NCI-H524 (cell line): ENCODE data around the gene PON1.

Experiments used
- DNase-seq, 2 experiments: peaks; one replicate each; lab custom pipeline; 2025; lab: John Stamatoyannopoulos, UW

The PON1 gene

DNA sequence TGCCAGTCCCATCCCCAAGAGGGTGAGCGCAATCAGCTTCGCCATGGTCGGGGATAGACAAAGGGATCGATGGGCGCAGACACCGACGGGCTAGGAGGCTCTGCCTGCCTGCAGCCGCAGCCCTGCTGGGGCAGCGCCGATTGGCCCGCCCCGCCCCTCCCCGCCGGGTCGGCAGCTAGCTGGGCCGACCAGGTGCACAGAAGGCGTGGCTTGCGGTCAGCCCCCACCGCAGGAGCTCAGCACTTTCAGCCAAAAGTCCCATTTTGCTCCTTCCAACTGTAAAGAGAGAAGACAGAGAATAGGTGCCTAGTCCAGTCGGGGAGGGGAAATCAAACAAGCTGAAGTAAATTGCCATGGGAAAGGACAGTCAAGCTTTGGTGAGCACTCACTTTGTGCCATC, at the start of gene PON1:
PON1 (minus strand) TSS at position 102 of the 400 bp plus-strand sequence; CDS start at position 45, 57 bp downstream.
- no peak for DNase-seq

DNA sequence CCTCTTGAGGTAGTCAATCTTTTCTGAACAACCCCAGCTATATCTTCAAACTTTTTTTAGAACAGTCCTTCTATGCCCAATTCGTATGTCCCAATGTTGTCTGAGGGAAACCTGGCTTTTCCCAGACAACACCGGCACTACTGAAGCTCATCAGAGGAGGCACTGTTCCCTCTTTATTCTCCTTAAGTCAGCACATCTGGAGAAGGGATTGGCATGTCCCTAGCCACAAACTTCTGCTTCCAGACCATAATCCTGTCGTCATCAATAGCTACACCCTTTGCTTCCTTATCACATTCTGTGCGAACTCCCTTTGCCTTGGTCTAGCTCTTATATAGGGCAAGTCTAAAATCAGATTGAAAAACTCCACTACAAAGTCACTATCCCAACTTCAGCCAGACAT, 49.0 kb upstream of the PON1 start:
- DNase-seq: no peak

DNA sequence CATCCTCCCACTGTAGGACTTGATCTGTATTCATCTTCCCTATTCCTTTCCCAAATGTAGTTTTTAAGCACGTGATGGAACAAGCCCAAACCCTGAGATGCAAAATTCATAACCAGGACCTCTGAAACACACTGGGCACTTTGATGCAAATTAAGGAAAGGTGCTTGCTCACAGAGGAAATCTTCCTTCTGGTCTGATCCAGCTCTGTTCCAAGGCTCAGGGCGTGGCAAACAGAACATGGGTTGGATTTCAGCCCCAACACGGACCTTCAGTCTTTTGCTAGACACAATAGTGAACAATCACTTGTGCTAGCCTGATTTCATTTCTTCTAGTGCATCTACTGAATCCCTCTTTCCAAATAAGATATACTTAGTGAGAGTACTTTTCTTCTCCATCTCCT, 43.9 kb upstream of the PON1 start:
- DNase-seq: no peak

DNA sequence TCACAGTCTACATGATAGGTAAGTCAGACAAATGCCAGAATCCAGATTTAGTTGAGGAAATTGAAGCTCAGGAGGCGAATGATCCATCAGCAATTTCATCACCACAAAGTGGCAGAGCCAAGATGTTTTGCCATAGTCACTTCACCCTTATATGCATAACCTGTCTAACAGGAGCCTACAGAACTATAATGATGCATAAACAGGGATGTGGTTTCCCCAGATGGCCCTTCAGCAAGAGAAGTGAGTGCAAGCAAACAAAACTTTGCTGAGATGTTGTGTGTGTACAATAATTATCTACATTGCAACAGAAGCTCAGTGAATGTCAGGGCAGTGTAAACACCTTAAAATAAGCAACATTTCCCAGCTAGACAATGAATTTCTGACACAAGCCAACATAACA, 43.3 kb upstream of the PON1 start:
- DNase-seq: no peak

DNA sequence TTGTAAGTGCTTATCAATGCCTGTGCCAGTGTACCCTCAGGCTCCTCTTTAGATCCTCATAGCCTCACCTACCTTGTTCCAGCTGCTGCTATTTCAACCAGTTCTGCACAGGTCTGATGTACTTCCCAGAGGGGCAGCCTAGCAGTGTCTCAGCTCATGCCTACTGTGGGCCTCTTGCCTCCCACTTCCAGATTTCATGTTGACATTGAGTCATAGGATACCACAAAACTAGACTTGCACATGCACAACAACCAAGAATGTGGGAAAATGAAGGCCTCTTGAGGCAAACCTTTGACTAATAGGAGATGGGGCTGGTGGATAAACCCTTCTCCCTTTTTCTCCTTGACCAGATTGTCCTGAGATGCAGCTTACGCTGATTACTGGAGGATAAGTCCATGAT, 40.8 kb upstream of the PON1 start:
- DNase-seq: no peak

GRCh38 chr7:95357623-95358022, 33.3 kb upstream of the PON1 start:
- peak in 1 of 2 experiments; percentile 25 for DNase-seq

- no peak for DNase-seq
Observed at GRCh38 chr7:95342642-95343307, 18.4 kb upstream of the PON1 start.

DNA sequence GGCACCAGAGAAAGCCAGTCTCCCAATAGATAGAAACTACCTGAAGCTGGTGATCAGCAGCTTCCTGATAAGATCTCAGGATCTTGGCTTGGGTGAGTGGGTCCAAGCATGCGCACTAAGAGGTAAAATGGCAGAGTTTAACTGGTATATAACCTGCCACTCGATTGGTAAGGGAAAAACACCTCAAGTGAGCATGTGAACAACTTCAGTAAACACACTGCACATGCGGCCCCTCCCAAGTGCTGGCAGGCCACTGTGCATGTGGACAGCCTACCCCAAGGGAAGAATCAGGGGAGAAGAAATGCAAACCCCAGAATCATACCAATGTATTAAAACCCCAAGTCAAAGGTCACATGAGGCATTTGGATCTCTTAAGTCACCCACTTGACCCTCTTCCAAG, 17.7 kb upstream of the PON1 start:
- DNase-seq: no peak

DNA sequence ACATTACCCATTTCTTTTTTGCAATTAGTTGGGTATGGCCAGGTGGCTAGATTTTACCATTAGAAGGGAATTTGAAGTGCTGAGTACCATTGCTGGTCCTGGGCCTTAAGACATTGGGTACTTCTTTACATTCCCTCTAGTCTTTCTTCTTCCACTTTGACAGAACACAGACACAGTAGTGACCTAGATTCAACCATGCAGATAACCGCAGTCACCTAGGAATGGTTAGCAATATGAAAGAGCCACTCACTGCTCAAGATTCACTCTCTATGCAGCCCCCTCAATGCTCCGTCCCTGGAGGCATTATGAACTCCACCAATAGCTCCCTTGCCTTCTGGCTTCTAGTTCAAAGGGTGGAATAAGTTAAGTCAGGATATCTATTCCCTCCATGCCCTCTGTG, 16.2 kb upstream of the PON1 start:
- DNase-seq: no peak

DNA sequence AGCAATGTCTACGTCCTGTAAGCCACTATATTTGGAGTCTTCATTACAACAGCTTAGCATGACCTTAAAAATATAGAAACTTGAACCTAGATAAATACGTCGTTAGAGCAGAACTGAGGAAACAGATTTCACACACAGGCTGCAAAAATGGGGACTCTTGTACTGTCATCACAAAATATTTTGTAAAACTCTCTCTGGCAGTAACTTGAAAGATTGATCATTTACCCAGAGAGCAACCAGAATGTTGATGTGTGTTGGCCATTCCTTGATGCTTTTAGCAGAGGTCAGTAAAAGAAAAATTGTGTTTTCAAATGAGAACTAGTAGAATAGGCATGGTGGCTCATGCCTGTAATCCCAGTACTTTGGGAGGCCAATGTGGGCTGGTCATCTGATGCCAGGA, 14.5 kb upstream of the PON1 start:
- DNase-seq: no peak

DNA sequence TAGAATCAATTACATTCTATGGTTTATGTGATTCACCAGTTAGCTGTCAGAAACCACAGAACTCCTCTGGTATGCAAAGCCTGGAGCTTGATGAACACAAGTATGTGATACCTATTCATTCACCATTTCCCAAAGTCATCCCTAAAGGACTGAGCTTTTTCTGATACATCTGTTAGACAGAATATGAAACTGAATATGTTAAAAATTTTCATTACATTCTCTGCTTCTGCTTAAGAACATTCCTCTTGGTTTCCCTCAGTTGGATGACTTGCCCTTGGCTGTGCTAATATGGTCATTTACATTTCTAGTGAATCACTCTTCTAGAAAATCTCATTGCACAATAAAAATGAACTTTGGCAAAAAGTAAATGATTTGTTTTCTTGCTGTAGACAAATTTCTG, 10.8 kb upstream of the PON1 start:
- DNase-seq: no peak

DNA sequence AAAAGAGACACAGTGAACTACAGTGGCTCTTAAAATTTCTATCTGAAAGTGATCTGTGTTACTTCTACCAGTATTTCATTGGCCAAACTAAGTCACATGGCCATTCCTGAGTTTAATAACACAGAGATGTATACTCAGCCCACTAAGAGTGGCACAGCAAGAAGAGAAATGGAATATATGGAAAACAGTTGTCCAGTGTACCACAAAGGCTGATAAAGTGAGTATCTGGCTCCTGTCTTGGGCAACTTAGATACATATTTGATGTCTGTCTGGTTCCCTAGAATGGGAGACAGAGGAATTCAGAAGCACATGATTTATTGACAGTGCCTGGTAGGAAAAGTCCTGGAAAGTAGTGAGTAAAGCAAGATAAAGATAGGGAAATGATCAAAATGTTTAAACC, 10.1 kb upstream of the PON1 start:
- no peak for DNase-seq

GRCh38 chr7:95330961-95331337, 6.6 kb upstream of the PON1 start:
- no peak for DNase-seq

DNA sequence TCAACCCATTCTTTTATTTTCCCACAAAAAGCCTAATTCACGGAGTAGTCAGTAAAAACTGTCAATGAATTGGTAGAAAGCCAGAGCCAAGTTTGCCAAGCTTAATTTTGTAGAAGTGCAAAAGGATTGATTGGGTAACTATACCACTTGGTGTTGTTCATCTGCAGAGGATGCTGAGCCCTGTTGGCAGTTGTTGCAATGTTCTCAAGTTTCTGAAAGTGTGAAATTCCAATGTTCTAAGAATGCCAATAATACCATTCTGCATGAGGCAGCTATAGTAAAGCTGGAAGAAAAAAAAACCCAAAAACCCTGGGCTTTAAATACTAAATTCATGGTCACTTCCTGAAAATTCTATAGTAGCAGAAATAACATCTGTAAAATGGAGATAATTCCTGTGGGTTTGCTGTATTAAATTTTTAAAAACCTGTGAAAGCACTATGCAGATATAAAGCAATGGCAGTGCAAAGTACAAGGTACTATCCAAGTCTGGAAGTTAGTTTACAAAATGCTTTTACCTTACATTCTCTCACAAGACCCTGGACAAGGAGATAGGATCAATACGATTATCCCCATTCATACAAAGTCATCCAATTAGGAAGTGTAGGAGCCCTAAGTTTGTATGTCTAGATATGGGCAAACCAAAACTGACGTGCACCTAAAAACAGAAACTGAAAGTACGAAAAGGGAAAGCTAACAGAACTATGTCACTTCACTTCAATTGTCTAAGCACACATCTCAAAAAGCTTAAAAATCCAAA, 6.0 kb upstream of the PON1 start:
- no peak for DNase-seq

DNA sequence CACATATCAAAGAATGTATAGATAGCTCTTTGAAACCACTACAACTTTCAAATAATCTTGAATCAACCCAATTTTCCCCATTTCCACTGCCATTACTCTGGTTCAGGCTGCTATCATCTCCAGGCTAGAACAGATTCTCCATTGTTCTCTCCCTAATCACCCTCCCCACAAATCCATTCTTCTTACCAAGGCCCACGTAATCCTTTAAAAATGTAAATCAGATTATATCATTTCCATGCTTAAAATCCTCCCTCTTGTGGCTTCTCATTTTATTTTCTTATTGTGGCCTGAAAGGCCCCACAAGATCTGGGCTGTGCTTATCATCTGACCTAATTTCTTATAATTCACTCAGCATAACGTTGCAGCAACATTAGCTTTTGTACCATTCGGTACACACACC, 3.0 kb upstream of the PON1 start:
- no peak for DNase-seq

DNA sequence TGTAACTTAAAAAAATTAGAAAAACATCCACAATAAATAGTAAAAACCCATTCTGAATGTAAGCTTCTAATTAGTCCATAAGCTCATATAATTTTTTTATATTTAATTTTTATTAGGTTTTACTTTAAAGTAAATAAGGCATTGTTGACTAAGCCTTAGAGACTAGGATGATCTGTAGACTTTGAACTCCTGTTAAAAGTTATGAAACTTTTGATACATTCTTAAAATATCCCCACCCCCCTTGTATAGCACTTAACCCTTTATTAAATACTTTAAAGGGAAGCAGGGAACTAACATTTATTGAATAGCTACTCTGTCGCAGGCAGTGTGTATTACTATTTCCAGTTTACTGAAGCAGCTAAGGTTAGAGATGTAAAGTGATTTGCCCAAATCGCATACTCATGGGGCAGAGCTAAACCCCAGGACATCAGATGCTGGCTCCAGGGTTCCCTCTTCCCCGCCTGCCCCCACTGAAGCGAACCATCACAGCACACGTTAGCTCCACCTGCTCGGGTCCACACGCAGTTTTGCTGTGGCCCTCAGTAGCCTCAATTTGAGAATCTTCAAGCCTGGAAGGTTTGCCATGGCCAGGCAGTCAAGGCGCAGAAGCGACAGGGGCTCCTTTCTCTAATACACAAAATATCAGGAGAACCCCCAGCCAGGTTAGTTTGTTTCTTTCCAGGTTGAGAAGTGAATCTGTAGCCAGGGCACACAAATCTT, 762 bp downstream of the PON1 start:
- no peak for DNase-seq

DNA sequence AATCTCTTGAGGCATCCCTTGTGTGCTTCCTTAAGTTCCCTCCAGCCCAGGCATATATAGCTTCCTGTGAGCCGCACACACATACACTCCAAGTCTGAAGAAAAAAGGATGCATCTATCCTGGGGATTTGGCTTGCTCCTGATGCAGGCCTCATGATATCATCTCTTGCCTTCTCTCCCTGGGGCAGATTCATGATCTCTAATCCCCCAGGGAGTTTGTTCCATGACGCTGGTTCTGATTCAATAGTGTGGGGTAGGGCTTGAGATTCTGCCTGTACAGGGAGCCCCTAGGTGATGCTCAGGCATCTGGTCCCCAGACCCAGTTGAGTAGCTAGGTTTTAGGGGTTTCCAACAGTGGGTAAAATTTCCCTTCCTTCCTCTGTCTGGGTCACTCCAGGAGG, 1.5 kb downstream of the PON1 start:
- DNase-seq: no peak

DNA sequence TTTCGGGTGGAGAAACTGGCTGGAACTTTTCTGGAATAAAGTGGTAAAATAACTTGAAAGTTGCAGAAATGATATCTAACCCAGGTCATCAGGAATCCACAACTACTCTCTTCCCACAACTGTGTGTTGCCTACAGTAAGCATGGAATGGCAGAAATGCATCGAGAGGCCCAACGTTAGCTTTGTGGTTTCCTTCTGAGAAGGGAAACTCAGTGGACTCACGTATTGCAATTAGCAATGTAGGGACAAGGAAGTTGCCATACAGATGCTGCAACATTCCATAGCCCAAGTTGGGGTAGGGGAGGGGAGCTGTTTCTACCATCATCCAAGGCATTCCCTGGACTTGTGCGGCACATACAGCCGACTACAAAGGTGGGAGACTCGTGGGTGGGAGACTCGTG, 1.9 kb downstream of the PON1 start:
- no peak for DNase-seq

GRCh38 chr7:95321720-95322119, 2.6 kb downstream of the PON1 start:
- no peak for DNase-seq

DNA sequence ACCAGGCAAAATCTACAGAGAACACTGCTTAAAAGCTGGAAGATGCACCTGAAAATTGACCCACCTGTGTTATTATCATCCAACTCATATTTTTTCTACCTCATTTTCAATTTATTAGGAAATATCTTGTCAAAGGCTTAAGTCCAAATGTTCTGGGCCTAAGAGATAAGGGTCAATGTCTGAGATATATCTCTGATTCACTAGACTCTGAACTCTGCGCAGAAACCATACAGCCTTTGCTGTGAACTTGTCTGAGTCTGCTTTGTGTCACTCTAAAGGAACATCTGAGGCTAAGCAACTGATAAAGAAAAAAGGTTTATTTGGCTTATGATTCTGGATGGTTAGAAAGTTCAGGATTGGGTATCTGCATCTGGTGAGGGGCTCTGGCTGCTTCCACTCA, 3.7 kb downstream of the PON1 start:
- no peak for DNase-seq

GRCh38 chr7:95319570-95319969, 4.8 kb downstream of the PON1 start:
- DNase-seq: no peak

GRCh38 chr7:95318501-95319100, 5.7 kb downstream of the PON1 start:
- peak; percentile 50 to 77 for DNase-seq

- no peak for DNase-seq
Observed at GRCh38 chr7:95317966-95318365, 6.4 kb downstream of the PON1 start.
